SH-SY5Y (cell line): ENCODE measurements around the gene C1QB.

ENCODE experiments used
- GATA2 ChIP-seq: IDR thresholded peaks from 2 replicates; pipeline ENCODE4 v1.6.1; 2011; ENCODE audit warnings: mild to moderate bottlenecking, low read depth, low read length
- GATA3 ChIP-seq: IDR thresholded peaks from 2 replicates; pipeline ENCODE4 v1.6.1; 2011; ENCODE audit warnings: low read depth, mild to moderate bottlenecking, low read length, moderate library complexity

DNA sequence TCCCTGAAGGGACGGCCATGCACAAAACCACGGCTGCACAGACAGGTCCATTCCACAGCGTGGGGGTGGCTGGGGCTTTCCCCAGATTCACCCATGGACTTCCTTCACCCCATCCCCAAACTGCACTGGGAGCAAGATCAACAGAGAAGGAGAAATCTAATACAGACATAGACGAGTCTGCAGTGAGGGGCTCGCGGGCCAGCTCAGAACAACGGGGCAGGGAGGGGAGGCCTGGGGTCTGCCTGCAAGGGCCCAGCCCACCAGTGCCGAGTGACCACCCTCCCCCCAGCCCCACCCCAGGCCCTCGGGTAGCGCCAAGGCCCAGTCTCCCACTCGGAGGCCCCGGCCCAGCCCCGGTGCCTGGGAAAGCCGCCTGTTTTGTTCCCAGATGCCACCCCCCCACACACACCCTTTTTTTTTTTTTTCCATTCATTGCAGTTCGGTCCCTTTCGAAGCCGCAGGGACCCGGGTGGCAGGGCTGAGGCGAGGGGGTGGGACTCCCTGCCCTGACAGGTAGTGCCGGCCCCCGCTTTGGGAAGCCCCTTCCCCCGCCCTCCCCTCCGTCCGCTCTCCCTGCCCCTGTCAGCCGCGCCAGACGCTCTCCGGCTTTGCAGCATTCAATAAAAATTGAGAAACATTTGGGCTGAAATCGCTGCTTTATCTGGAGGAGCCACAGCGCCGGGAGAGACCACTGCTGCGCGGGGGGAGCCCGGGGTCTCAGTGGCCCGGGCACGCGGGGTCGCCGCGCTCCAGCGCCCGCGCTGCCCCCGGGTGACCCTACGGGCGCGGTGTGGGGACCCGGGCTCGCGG lies 57.1 kb downstream of the C1QB start:
- no peak for TF ChIP-seq GATA3
- 0 out of 2 replicates have a peak, but pooled peaks have one; percentile 24 for TF ChIP-seq GATA2
